NCI-H345 (cell line): ENCODE measurements around the gene C14orf180.
A peak's percentile ranks its signal among the peaks of the same experiment; 100 is the strongest.

ENCODE experiments used
- DNase-seq: peaks from one replicate; lab custom pipeline; 2025; lab: John Stamatoyannopoulos, UW

The C14orf180 gene

DNA sequence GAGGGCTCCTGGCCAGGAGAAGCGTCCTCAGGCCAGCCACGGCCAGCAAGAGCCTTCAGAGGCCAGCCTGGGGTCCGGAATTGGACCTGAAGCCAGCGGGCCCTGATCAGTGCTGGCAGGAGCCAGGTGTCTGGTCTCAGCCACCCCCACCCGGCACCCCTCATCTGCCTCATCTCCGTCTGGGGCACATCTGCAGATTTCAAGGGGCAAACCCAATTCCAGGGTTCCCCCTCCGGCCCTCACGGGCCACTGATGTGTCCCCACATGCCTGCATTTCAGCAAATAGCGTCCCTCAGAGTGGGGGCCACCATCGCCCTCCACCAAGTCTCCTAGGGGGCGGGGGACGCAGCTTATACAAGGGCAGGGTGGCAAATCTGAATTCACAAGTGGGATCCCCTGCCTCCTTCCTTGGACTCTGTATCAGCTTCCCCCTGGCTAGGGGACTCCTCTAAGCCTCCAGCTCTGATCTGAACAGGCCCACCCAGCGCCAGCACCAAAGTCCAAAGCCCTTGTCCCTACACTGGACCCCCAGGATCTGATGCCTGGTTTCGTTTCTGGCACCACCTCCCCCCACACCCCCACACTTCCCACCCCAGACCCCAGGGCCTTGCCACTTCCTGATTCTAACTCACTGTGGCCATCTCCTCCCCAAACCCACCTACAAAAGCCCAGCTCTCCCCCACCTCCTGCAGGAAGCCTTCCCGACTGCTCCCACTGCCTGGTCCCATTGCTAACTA is 14.9 kb downstream of the C14orf180 start:
- DNase-seq = no peak

DNA sequence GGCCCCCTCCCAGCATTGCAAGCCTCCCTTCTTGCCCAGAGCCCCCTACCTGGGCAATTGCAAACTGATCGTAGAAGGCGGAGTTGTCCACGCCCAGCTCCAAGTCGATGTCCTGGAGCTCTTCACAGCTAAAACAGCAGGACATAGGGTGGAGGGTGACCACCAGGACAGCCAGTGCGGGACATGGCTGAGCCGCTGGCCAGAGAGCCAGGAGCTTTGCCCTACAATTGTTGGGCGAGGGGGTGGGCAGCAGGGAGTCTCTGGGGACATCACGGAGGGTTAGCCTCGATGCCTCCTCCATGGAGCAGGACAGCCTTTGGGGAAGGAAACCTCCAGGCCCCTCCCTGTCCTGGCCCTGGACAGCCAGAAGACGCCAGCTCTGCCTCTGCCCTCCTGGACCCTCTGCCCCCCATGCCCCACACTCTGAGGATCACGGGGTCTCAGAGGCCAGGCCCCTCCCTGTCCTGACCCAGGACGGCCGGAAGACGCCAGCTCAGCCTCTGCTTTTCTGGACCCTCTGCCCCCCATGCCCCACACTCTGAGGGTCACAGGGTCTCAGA is 15.6 kb downstream of the C14orf180 start:
- no peak for DNase-seq

DNA sequence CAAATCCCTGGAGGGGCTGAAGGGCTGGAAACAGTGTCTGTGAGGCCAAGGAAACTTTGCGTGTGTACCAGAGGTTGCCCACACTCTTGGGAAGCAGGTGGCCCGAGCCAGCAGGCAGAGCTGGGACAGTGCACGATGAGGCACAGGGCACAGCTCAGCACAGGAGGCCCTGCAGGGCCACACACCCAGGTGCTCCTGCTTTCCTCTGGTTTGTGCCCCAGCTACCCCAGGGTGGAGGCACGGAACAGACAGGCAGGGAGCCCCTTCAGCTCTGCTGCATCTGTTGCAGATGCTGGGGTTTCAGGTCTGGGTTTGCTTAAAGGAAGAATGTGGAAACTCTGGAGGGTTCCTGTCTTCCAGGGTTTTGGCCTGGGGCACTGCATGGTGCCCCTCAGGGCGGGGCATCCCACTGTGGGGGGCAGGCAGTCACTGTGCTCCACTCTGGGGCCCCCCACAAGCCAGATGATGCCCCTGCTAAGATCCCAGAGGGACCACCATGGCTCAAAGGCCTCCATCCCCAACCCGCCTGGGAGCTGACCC is 16.4 kb downstream of the C14orf180 start:
- no peak for DNase-seq

GRCh38 chr14:104596451-104596918 is 16.9 kb downstream of the C14orf180 start:
- no peak for DNase-seq

GRCh38 chr14:104596927-104597351 is 17.4 kb downstream of the C14orf180 start:
- no peak for DNase-seq

GRCh38 chr14:104597576-104597975 is 18.0 kb downstream of the C14orf180 start:
- no peak for DNase-seq

- no peak for DNase-seq
Observed at GRCh38 chr14:104598039-104598909, 18.7 kb downstream of the C14orf180 start.

DNA sequence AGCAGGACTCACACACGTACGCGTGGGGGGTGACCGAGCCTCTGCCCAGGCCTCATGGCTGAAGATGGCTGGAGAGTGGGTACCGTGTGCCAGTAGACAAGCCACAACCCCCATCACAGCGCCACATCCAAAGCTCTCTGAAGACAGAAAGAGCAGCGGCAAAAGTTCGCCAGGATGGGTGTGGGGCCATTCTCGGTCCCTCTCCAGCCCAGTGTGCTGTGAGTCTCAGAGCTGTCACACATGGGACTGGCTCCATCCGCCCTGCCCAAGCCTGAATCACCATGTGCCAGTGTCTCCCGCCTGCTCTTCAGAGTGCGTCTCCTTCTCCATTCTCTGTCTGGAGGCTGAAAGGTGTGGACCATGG is 19.3 kb downstream of the C14orf180 start:
- DNase-seq = no peak

- DNase-seq = no peak
Observed at GRCh38 chr14:104599446-104599845, 19.9 kb downstream of the C14orf180 start.

GRCh38 chr14:104600141-104600643 is 20.6 kb downstream of the C14orf180 start:
- DNase-seq = no peak

DNA sequence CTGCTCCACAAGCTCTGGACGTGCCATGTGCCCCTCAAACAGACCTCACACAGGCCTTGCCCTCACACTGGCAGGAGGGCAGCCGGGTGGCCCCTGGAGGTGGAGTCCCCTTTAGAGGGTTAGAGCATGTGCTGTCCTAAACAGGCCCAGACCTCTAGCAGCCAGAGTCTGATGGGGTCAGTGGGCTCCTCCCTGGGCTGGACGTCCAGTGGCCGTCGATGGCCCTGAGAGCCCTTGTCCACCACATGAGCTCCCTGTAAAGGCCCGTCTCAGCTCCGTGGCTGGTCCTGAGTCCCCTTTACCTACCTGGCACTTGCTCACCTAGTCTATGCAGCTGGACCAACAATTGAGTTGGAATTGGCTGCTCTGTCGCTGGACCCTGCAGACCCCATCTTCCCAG is 21.2 kb downstream of the C14orf180 start:
- no peak for DNase-seq

- peak; percentile 88 for DNase-seq
Observed at GRCh38 chr14:104601786-104602185, 22.2 kb downstream of the C14orf180 start.

GRCh38 chr14:104602315-104602932 is 22.9 kb downstream of the C14orf180 start:
- no peak for DNase-seq

DNA sequence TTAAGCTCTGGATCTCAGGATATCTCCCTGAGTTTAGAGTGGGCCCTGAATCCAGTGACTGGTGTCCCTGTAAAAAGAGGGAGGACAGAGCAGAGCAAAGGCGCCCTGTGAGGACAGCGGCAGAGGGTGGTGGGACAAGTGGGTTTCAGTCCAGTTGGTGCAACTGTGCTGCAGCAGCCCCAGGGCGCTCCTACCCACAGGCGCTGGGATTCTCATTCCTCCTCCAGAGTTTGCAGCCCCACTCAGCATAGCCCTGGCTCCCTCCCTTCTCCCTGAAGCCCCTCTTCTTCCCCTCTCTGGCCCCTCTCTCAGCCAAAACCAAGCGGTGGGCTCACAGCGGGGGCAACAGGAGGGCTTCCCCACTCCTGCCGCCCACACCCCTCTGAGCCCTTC is 23.4 kb downstream of the C14orf180 start:
- no peak for DNase-seq

GRCh38 chr14:104603711-104604401 is 24.3 kb downstream of the C14orf180 start:
- peak; percentile 34 for DNase-seq

DNA sequence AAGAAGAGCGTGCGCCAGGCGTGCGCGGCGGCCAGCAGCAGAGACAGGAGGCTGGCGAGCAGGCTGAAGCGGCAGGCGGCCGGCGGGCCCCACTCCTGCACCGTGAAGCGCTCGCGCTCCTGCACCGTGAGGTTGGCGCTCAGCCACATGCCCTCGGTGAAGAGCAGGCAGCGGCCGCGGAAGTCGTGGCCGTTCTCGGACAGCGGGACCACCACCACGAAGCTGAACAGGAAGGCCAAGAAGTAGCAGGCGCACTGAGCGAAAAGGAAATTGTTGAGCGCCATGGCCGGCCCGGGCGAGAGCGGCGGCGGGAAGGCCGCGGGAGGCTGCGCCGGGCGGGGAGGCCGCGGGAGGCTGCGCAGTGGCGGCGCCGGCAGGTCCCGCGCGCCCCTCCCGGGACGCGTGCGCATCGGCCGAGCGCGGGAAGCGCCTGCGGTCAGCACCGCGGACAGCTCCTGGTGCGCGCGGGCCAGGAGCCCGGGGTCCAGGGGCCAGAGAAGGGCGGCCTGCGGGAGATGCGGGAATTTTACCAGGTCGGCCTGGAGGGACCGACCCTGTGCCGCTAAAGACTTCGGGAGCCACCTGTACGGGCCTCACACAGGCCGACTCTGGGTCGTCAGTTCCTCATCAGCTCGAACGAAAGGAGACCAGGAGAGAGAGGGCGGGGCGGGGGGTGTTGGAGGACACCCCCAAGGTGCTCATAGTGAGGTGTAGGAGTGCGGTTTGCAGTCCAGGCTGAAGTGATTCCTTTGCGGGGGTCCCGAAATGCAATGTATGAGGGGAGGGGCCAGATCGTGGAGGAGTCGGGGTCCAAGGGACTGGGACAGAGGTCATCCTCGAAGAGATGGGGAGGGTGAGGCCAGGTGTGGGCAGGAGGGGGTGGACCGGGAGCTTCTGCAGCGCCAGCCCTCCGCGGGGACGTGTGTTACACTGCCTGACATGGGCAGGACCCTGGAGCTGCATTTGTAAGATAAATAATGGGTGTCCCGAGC is 25.2 kb downstream of the C14orf180 start, which contains the start of gene TMEM179:
Gene TMEM179, minus strand, starts transcription at position 315 of the 992 bp plus-strand sequence. Its CDS starts 31 bp downstream, at position 284.
- peak; percentile 57 for DNase-seq

DNA sequence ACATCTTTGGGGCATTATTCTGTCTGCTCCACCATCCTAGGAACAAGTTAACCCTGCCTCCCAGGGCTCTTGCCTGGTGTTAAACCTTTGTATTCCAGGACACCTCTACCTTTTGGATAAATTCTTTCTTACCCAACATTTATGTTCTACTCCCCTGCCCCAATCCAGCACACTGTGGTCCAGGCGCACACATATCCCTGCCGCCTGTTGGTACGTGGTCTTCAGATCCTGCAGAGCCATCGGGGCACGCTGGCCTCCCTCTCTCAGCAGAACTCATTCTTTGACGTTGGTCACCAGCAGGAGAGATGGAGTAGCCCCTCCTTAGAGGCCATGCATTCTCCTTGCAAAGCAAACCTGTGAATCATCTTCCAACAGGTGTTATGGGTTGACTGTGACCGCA is 30.1 kb downstream of the C14orf180 start:
- no peak for DNase-seq

DNA sequence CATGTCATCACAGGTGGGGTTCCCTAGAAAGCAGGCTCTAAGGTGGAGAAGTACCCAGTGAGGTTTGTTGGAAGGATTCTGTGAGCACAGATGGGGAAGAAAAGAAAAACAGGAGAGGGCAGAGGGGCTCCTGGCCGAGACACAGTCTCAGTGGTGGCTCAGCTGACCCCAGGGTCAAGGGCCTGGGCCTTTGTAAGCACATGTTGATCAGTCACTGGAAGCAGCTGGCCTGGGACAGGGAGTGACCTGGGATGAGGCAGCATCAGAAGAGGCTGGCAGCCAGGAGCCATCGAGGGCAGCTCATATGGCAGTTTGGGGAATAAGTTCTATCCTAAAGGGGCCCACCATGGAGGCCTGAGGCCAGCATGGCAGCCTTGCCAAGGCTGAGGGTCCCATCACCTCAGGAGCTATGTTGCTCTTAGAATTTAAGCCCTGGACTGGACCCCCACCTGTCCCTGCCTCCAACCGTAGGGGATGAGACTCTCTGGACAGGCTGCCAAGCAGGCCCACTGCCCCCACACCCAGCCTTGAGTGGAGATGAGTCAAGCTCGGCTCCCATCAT is 31.3 kb downstream of the C14orf180 start:
- DNase-seq = no peak

DNA sequence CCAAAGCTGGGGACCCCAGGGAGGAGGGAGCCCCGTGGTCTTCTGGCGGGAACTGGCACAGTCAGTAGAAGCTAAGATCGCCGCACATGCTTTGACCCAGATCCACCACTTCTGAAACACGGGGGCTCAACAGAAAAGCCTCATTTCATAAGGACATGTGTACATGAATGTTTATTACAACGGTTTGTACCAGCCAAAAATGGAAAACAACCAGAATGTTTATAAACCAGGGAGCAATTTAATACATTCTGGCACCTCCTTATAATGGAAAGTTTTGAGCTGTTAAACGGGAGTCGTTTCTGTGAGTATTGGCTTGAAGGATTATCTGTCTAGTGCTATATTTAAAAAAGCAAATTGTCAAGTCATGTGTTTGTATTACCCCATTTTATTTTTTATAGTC is 32.3 kb downstream of the C14orf180 start:
- no peak for DNase-seq
